AG08396 (cell line): ENCODE data around the gene MPST.

Source experiments
- DNase-seq: peaks from one replicate; pipeline ENCODE4 v3.0.0; 2012; ENCODE audit warnings: low spot score, mixed read lengths

MPST gene

DNA sequence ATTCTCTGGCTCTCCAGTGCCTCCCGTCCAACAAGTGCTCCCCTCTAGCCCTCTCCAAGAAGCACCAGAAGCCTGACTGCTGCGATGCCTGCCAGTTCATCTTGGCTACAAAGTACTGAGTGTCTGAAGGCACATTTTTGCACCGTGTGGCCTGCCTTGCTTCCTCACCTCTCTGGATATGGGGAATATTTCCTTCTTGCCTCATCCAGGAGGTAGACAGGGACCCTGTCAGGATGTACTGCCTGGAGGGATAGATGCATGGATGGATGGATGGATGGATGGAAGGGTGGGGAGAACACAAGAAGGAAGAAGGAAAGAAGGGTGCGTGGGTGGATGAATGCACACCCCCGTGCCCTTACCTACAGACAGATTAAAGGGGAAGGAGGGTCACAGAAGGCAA is 59.6 kb downstream of the MPST start:
- DNase-seq = no peak
